Aorta (tissue), 5 donors: ENCODE measurements around the gene ARAP3. TPM values are rescaled to one million over a fixed set of nuclear protein-coding genes. Genes with fewer than 3 reads are reported as not detected.
"Not testable (repeated sequence)": the region's sequence is repeated elsewhere in the genome, so short reads cannot be mapped to it uniquely, and the experiment has no call there.

ENCODE experiments used
- ATAC-seq: fragments of 200-7000 bp; cut with Tn5 transposase; one replicate; pipeline ENCODE4 v1.9.1; 2022; ENCODE audit warnings: moderate library complexity; ENCODE audit not compliant: low FRiP score
- DNase-seq, 2 donors: peaks; one replicate each; pipeline ENCODE4 v3.0.0-alpha.2; 2020
- H3K27ac ChIP-seq, 2 donors: one replicate each; pipeline ENCODE4 v1.5.1; 2013; ENCODE audit warnings: low read length in 2 of 2, mild to moderate bottlenecking in 2 of 2, moderate library complexity in 2 of 2, control low read depth in 1 of 2, inconsistent platforms in 1 of 2, low read depth in 1 of 2
- H3K27me3 ChIP-seq, 2 donors: one replicate each; pipeline ENCODE4 v1.6.1; 2013; ENCODE audit warnings: control low read depth in 1 of 2, low read length in 1 of 2, mild to moderate bottlenecking in 1 of 2, moderate library complexity in 1 of 2; ENCODE audit not compliant: insufficient read depth in 2 of 2, control insufficient read depth in 1 of 2
- H3K36me3 ChIP-seq, 2 donors: one replicate each; pipeline ENCODE4 v1.6.1; 2013; ENCODE audit warnings: control low read depth in 1 of 2, low read length in 1 of 2, mild to moderate bottlenecking in 1 of 2; ENCODE audit not compliant: insufficient read depth in 2 of 2, control insufficient read depth in 1 of 2
- H3K4me1 ChIP-seq, 2 donors: one replicate each; pipeline ENCODE4 v1.6.1; 2013; ENCODE audit warnings: low read length in 2 of 2, control low read depth in 1 of 2, mild to moderate bottlenecking in 1 of 2, moderate library complexity in 1 of 2; ENCODE audit not compliant: insufficient read depth in 2 of 2, control insufficient read depth in 1 of 2
- H3K4me3 ChIP-seq, 2 donors: one replicate each; pipeline ENCODE4 v1.5.1; 2013; ENCODE audit warnings: low read length in 2 of 2, control low read depth in 1 of 2, mild to moderate bottlenecking in 1 of 2
- H3K9me3 ChIP-seq: one replicate; pipeline ENCODE4 v1.6.1; 2013; ENCODE audit warnings: mild to moderate bottlenecking, low read length; ENCODE audit not compliant: control insufficient read depth
- WGBS, 2 donors: extraction: QIAGEN DNeasy Blood & Tissue Kit; methylation state at CpG; one replicate each; pipeline ENCODE4 v1.1.7; 2013; 5-methylcytosine and 5-hydroxymethylcytosine counted together
- intact Hi-C, 2 donors: fragments of 100-400 bp; cut with DNase I; formaldehyde crosslinking; loops; one replicate each; pipeline versions ENCODE4 v1.14.2 to v1.15.0; 2022
- long read RNA-seq, 2 donors: library from polyadenylated mRNA; unstranded; transcript quantifications; one replicate each; pipeline ENCODE4 v2.0.0, GENCODE V29; 2020 to 2021
- polyA plus RNA-seq, 2 donors: library from polyadenylated mRNA; stranded (reverse); fragments of 200-250 nt; gene quantifications; one replicate each; pipeline ENCODE4 v1.2.3, GENCODE V29; 2013
- total RNA-seq, 2 donors: library from RNA; stranded (reverse); fragmentation: NEBNext Ultra II Directional; extraction: Animal tissue kit (Norgen Biotek cat#: 25700); gene quantifications; one replicate each; pipeline ENCODE4 v1.2.1, GENCODE V29; 2021
- donor health status: healthy with polysubstance abuse.
- donor health status: Bipolar disorder and iron deficiency.
- donor health status: DM: no; HTN: no; CAD: no.
- donor health status: DM: no; HTN: no; CAD: no.
- donor health status: DM: yes; HTN: yes; CAD: no.

ARAP3 gene
- 10 to 100 TPM; 21.4 to 34.2 TPM for total RNA-seq
- polyA plus RNA-seq, result 10 to 100 TPM in 1 of 2 donors, 1 to 10 TPM in 1; 1.8 to 14.1 TPM
- long read RNA-seq, donor 1, partial matches to known transcripts, result 9 of 11 reads
- long read RNA-seq, donor 1, other reads (novel, unspliced or antisense), result 2 of 11 reads
- long read RNA-seq, donor 2, partial matches to known transcripts, result 9 of 13 reads
- long read RNA-seq, donor 2, other reads (novel, unspliced or antisense), result 3 of 13 reads

DNA sequence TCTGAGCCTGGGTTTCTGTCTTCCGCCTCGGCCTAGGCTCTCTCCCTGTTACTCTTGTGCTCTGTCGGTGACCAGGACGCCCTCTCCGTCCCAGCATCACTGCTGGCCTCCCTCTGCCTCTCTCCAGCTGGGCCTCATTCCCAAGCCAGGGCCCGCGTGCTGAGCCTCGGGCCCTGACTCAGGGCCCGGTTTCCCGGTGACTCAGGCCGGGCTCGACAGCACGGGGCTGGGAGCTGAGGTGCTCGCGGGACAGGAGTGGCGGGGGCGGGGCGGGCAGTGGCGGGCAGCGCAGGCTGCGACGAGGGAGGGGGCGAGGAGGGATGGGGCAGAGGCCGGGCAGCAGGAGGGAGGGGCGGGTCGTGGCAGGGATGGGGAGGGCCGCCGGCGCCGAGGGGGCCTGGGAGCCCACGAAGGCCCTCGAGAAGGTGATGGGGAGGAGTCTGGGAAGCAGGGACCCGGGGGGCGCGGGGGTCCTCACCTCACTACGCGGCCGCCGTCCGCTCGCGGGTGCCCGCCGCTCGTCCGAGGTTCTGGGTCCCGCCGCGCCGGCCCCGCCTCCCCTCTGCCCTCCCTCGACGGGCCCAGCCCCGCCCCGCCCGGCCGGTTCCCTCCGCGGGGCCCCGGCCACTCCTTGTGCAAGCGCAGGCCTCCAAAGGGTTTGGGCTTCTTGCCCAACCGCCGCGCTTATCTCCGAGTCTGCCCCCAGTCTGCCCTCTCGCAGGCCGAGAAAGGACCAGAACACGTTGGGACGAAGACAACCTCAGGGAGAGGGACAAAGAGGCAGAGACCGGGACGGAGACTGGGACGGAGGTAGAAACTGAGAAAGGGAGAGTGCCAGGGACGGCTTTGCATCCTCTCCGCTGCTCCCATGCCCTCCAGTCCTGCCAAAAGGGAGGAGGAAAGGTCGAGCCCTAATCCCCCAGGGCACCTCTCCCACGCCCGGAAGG, at the start of gene ARAP3:
Gene ARAP3 (minus strand): TSS at position 536 of the 947 bp plus-strand sequence. CDS start 1,744 bp downstream, outside the sequence.
- ATAC-seq (peak; percentile 94), DNase-seq (peak; percentile 91 to 94)
- 3 to 4% methylated on average over 52 to 77 of the region's 77 CpGs for WGBS, 2 donors
- H3K36me3 ChIP-seq, result no peaks in the 10 kb centered on the region
- no peaks in the 10 kb centered on the region for H3K27me3 ChIP-seq
- peak within 1 kb of the TSS in 1 of 2 donors; percentile 66 for H3K27ac ChIP-seq
- peak within 1 kb of the TSS in 1 of 2 donors; percentile 57 for H3K4me3 ChIP-seq
- intact Hi-C loops, result no loop called here
- no peaks in the 10 kb centered on the region for H3K4me1 ChIP-seq
- H3K9me3 ChIP-seq, result no peaks in the 10 kb centered on the region

GRCh38 chr5:141729387-141730006, 47.5 kb upstream of the ARAP3 start:
- Histone ChIP-seq H3K9me3 (peaks cover 2% of the 10 kb centered on the region), H3K27ac (no peak overlapping the region), H3K4me3 (no peak overlapping the region), H3K4me1 (no peaks in the 10 kb centered on the region), H3K36me3 (no peaks in the 10 kb centered on the region), H3K27me3 (no peaks in the 10 kb centered on the region)
- DNase-seq, result no peak
- intact Hi-C loops, result no loop called here
- WGBS, 2 donors, result 61 to 71% methylated on average over 6 of the region's 6 CpGs
- no peak for ATAC-seq

GRCh38 chr5:141725891-141726290, 43.9 kb upstream of the ARAP3 start:
- no peaks in the 10 kb centered on the region for H3K36me3 ChIP-seq
- 60 to 63% methylated on average over 3 of the region's 3 CpGs for WGBS, 2 donors
- no peak for ATAC-seq
- H3K27ac ChIP-seq, result no peak overlapping the region
- intact Hi-C loops, result no loop called here
- no peaks in the 10 kb centered on the region for H3K27me3 ChIP-seq
- no peak for DNase-seq
- no peak overlapping the region for H3K4me3 ChIP-seq
- peaks cover 1% of the 10 kb centered on the region for H3K9me3 ChIP-seq
- no peaks in the 10 kb centered on the region for H3K4me1 ChIP-seq

GRCh38 chr5:141725174-141725573, 43.1 kb upstream of the ARAP3 start:
- H3K27ac ChIP-seq, H3K4me3 ChIP-seq, H3K9me3 ChIP-seq, intact Hi-C loops, H3K36me3 ChIP-seq, H3K27me3 ChIP-seq, ATAC-seq, DNase-seq, H3K4me1 ChIP-seq: not testable (repeated sequence)
- 85 to 86% methylated on average over 5 of the region's 5 CpGs for WGBS, 2 donors

- DNase-seq (no peak), ATAC-seq (no peak)
- Histone ChIP-seq H3K36me3 (no peaks in the 10 kb centered on the region), H3K4me3 (no peak overlapping the region), H3K9me3 (peaks cover 1% of the 10 kb centered on the region), H3K4me1 (no peaks in the 10 kb centered on the region), H3K27ac (no peak overlapping the region), H3K27me3 (no peaks in the 10 kb centered on the region)
- intact Hi-C loops, result no loop called here
These were observed 40.2 kb upstream of the ARAP3 start for GRCh38 chr5:141722266-141722665.

DNA sequence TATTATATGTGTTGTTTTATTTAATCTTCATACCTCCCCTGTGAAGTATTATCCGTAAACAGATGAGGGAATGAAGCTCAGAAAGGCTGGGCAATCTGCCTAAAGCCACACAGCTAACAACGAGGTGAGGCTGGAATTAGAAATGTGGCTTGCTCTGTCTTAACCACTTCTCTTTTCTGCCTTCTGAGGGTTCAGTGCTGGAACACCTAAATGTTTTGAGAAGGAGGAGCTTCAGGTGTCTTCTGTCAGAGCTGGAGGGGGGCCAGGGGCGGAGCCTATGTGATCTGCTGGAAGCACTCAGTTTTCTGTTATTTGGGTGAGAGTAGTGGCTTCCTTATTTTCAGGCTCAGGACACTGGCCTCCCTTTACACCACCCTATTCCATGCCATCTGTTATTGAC, 35.0 kb upstream of the ARAP3 start:
- DNase-seq (no peak), ATAC-seq (no peak)
- no peak overlapping the region for H3K27ac ChIP-seq
- H3K27me3 ChIP-seq, result no peaks in the 10 kb centered on the region
- intact Hi-C loops, result no loop called here
- peaks cover 1% of the 10 kb centered on the region for H3K9me3 ChIP-seq
- WGBS, 2 donors, result 48 to 51% methylated on average over 3 of the region's 3 CpGs
- no peaks in the 10 kb centered on the region for H3K36me3 ChIP-seq
- no peaks in the 10 kb centered on the region for H3K4me1 ChIP-seq
- H3K4me3 ChIP-seq, result no peak overlapping the region

GRCh38 chr5:141716468-141716867, 34.4 kb upstream of the ARAP3 start:
- no peaks in the 10 kb centered on the region for H3K4me1 ChIP-seq
- intact Hi-C loops, result no loop called here
- H3K27ac ChIP-seq, result no peak overlapping the region
- WGBS, 2 donors, result 72 to 81% methylated on average over 3 of the region's 3 CpGs
- peaks cover 0 to 1% of the 10 kb centered on the region in 2 donors for H3K27me3 ChIP-seq
- DNase-seq (no peak), ATAC-seq (no peak)
- H3K4me3 ChIP-seq, result no peak overlapping the region
- H3K36me3 ChIP-seq, result no peaks in the 10 kb centered on the region
- peaks cover 1% of the 10 kb centered on the region for H3K9me3 ChIP-seq

GRCh38 chr5:141716009-141716408, 34.0 kb upstream of the ARAP3 start:
- intact Hi-C loops, result no loop called here
- H3K4me1 ChIP-seq, result no peaks in the 10 kb centered on the region
- no peak overlapping the region for H3K27ac ChIP-seq
- DNase-seq, result no peak
- H3K36me3 ChIP-seq, result no peaks in the 10 kb centered on the region
- no peak for ATAC-seq
- H3K27me3 ChIP-seq, result peaks cover 0 to 1% of the 10 kb centered on the region in 2 donors
- H3K4me3 ChIP-seq, result no peak overlapping the region
- 38 to 53% methylated on average over 3 of the region's 3 CpGs for WGBS, 2 donors
- H3K9me3 ChIP-seq, result no peaks in the 10 kb centered on the region
